ENCODE data around the gene CATSPER4.

Gene CATSPER4

GRCh38 chr1:26177182-26177684 is 13.2 kb upstream of the CATSPER4 start, which contains the start of gene CNKSR1:
Gene CNKSR1 (plus strand): TSS chr1:26177491. CDS start chr1:26177548, 57 bp downstream.
- DNase-seq (ENCODE audit: low spot score in 2 of 2) = no peak
- no peaks in the 10 kb centered on the region for H3K9me3 Mint-ChIP-seq
- H3K4me1 Mint-ChIP-seq = no peaks in the 10 kb centered on the region
- H3K36me3 Mint-ChIP-seq = no peaks in the 10 kb centered on the region
- no peak within 1 kb of the TSS for H3K4me3 Mint-ChIP-seq
- no peak for ATAC-seq
- H3K27ac Mint-ChIP-seq = peak within 1 kb of the TSS; percentile 34

GRCh38 chr1:26180010-26180506 is 10.3 kb upstream of the CATSPER4 start:
- Mint-ChIP-seq H3K9me3 (no peaks in the 10 kb centered on the region), H3K4me3 (no peak overlapping the region), H3K36me3 (no peaks in the 10 kb centered on the region), H3K27ac (no peak overlapping the region), H3K4me1 (no peaks in the 10 kb centered on the region)
- DNase-seq (ENCODE audit: low spot score in 2 of 2) (no peak), ATAC-seq (no peak)

- peak; percentile 81 for ATAC-seq
Measured at GRCh38 chr1:26181586-26182382, 8.6 kb upstream of the CATSPER4 start.

GRCh38 chr1:26182383-26182696 is 8.1 kb upstream of the CATSPER4 start:
- no peaks in the 10 kb centered on the region for H3K4me1 Mint-ChIP-seq
- H3K36me3 Mint-ChIP-seq = no peaks in the 10 kb centered on the region
- H3K4me3 Mint-ChIP-seq = no peak overlapping the region
- no peak overlapping the region for H3K27ac Mint-ChIP-seq
- no peaks in the 10 kb centered on the region for H3K9me3 Mint-ChIP-seq
- DNase-seq (ENCODE audit: low spot score in 2 of 2) = no peak
- ATAC-seq = no peak

More at GRCh38 chr1:26181586-26182382, 8.6 kb upstream of the CATSPER4 start:
- no peak overlapping the region for H3K27ac Mint-ChIP-seq
- no peaks in the 10 kb centered on the region for H3K9me3 Mint-ChIP-seq
- H3K36me3 Mint-ChIP-seq = no peaks in the 10 kb centered on the region
- no peak for DNase-seq (ENCODE audit: low spot score in 2 of 2)
- H3K4me1 Mint-ChIP-seq = no peaks in the 10 kb centered on the region
- H3K4me3 Mint-ChIP-seq = no peak overlapping the region

DNA sequence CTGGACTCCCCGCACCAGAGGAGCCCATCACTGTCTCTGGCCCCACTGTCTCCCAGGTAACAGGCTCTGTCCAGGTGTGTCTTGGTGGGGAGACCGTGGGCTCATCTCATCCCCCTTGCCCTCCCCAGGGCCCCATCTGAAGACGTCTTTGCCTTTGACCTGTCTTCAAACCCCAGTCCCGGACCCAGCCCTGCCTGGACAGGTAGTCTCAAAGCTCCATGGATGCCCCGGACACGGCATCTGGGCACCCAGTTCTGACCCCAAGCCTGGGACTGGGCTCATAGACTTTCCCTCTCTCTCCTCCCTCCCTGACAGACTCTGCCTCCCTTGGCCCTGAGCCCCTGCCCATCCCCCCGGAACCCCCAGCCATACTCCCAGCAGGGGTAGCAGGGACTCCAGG is 6.3 kb upstream of the CATSPER4 start:
- no peaks in the 10 kb centered on the region for H3K4me1 Mint-ChIP-seq
- no peaks in the 10 kb centered on the region for H3K36me3 Mint-ChIP-seq
- H3K27ac Mint-ChIP-seq = no peak overlapping the region

GRCh38 chr1:26184883-26185282 is 5.5 kb upstream of the CATSPER4 start:
- no peak for ATAC-seq
- H3K36me3 Mint-ChIP-seq = no peaks in the 10 kb centered on the region
- H3K9me3 Mint-ChIP-seq = no peaks in the 10 kb centered on the region
- no peaks in the 10 kb centered on the region for H3K4me1 Mint-ChIP-seq
- H3K4me3 Mint-ChIP-seq = no peak overlapping the region
- DNase-seq (ENCODE audit: low spot score in 2 of 2) = no peak
- no peak overlapping the region for H3K27ac Mint-ChIP-seq

More for the DNA sequence above, 6.3 kb upstream of the CATSPER4 start:
- H3K9me3 Mint-ChIP-seq = no peaks in the 10 kb centered on the region
- no peak for ATAC-seq
- no peak overlapping the region for H3K4me3 Mint-ChIP-seq
- DNase-seq (ENCODE audit: low spot score in 2 of 2) = no peak

DNA sequence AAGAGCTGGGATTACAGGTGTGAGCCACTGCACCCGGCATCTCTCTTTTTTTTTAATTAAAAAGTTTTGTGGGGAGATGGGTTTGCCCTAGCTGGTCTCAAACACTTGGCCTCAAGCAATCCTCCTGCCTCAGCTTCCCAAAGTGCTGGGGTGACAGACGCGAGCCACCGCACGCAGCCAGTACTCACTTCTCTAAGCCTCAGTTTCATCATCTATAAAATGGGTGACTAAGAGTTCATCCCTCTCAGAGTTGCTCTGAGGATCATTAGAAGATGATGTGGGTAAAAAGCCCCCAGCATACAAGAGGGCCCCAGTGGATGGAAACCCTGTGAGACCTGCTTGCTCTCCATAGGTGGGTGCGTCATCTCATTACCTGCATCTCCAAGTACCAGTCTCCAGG is 2.5 kb upstream of the CATSPER4 start:
- Mint-ChIP-seq H3K9me3 (no peaks in the 10 kb centered on the region), H3K36me3 (no peaks in the 10 kb centered on the region)

DNA sequence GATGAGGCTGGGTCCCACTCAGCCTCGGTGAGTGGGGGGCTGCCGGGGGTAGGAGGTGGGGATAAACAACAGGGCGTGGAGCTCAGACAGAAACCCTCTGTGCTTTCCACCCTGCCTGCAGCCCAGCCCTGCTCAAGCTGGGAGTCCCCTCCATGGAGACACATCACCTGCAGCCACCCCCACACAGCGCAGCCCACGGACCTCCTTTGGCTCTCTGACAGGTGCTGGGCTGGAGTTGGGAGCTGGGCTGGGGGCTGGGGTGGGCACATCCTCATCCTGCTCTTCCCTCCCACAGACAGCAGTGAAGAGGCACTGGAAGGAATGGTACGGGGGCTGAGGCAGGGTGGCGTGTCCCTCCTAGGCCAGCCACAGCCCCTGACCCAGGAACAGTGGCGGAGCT is 1.9 kb upstream of the CATSPER4 start:
- Mint-ChIP-seq H3K4me1 (peaks cover 7% of the 10 kb centered on the region), H3K27ac (no peak overlapping the region), H3K36me3 (no peaks in the 10 kb centered on the region), H3K9me3 (no peaks in the 10 kb centered on the region), H3K4me3 (no peak overlapping the region)
- ATAC-seq (no peak), DNase-seq (ENCODE audit: low spot score in 2 of 2) (no peak)

More for the DNA sequence above, 2.5 kb upstream of the CATSPER4 start:
- no peak for ATAC-seq
- DNase-seq (ENCODE audit: low spot score in 2 of 2) = no peak
- Mint-ChIP-seq H3K4me3 (no peak overlapping the region), H3K27ac (no peak overlapping the region), H3K4me1 (peaks cover 7% of the 10 kb centered on the region)

- no peak for ATAC-seq
- Mint-ChIP-seq H3K9me3 (no peaks in the 10 kb centered on the region), H3K27ac (peak overlapping the region; percentile 60), H3K4me1 (peaks cover 7% of the 10 kb centered on the region), H3K4me3 (no peak overlapping the region), H3K36me3 (no peaks in the 10 kb centered on the region)
- no peak for DNase-seq (ENCODE audit: low spot score in 2 of 2)
Measured at GRCh38 chr1:26189331-26189730, 1.1 kb upstream of the CATSPER4 start.

DNA sequence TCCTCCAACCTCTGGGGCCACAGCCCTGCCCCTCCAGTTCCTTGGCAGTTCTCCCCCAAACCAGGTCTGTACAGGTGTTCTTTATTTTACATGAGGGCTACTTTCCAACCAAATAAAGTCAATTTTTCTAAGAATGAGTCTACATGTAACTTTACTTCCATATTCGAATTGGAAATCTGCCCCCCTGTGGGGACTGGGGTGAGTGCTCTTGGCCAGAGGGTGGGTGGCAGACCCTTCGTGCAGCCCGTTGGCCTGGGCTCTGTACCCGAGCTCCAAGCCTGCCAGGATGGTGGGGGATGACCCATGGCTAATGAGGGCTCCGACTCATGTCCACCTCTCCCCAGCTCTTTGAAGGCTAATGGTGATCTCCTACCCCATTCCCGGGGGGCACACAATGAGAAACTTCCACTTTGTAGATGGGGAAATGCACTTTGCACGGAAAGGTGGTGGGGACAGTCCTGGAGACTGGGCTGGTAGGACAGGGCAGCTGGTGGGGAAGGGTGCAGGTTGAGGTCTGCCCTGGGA is 589 bp upstream of the CATSPER4 start:
- peak overlapping the region; percentile 60 for H3K27ac Mint-ChIP-seq
- no peak for ATAC-seq
- DNase-seq (ENCODE audit: low spot score in 2 of 2) = no peak
- H3K4me3 Mint-ChIP-seq = no peak overlapping the region
- no peaks in the 10 kb centered on the region for H3K36me3 Mint-ChIP-seq
- H3K4me1 Mint-ChIP-seq = peaks cover 7% of the 10 kb centered on the region
- H3K9me3 Mint-ChIP-seq = no peaks in the 10 kb centered on the region

DNA sequence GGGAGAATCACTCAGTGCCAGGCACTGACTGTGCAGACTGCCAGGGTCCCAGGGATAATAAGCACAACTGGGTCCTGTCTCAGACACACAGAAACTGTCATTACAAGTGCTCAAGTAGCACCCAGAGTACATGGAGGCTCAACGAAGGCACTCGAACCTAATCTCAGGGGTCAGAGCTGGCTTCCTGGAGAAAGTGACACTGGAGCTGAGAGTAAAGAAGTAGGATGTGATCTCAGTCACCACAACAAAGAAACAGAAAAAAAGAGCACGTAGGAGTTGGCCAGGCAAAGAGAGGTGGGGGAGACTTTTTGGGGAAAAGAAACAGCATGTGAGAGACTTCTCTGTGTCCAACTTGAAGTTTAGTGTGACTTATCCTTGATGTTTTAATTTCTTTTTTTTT is 1.3 kb downstream of the CATSPER4 start:
- Mint-ChIP-seq H3K36me3 (no peaks in the 10 kb centered on the region), H3K9me3 (no peaks in the 10 kb centered on the region), H3K4me3 (no peak overlapping the region), H3K4me1 (peaks cover 7% of the 10 kb centered on the region), H3K27ac (no peak overlapping the region)
- DNase-seq (ENCODE audit: low spot score in 2 of 2) (no peak), ATAC-seq (no peak)

- H3K9me3 Mint-ChIP-seq = no peaks in the 10 kb centered on the region
- no peak overlapping the region for H3K27ac Mint-ChIP-seq
- H3K36me3 Mint-ChIP-seq = no peaks in the 10 kb centered on the region
- H3K4me3 Mint-ChIP-seq = no peak overlapping the region
- ATAC-seq = no peak
- no peak for DNase-seq (ENCODE audit: low spot score in 2 of 2)
- peaks cover 8% of the 10 kb centered on the region for H3K4me1 Mint-ChIP-seq
Measured at GRCh38 chr1:26195805-26196204, 5.4 kb downstream of the CATSPER4 start.

DNA sequence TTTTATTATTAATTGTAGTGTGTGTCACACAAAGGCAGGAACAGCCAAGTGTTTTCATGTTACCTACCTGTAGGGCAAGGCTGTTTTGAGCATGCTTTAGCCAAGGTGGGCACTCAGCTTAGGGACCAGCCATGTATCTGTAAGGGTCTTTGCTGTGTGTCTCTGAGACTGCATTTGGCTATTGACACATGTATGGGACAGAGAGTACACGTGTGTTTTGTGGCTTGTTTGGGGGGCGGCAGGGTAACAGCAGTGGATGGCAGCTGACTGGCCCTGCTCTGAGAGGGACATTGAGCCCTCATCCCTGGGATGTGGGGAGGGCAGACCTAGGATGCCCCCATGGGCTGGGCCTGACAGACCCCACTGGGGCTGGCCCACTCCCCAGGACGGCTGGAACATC is 6.9 kb downstream of the CATSPER4 start:
- ATAC-seq = no peak
- peaks cover 16% of the 10 kb centered on the region for H3K4me1 Mint-ChIP-seq
- no peak overlapping the region for H3K4me3 Mint-ChIP-seq
- DNase-seq (ENCODE audit: low spot score in 2 of 2) = no peak
- H3K36me3 Mint-ChIP-seq = no peaks in the 10 kb centered on the region
- no peak overlapping the region for H3K27ac Mint-ChIP-seq
- H3K9me3 Mint-ChIP-seq = no peaks in the 10 kb centered on the region

GRCh38 chr1:26197813-26198212 is 7.4 kb downstream of the CATSPER4 start:
- Mint-ChIP-seq H3K9me3 (no peaks in the 10 kb centered on the region), H3K4me1 (peaks cover 20% of the 10 kb centered on the region), H3K27ac (no peak overlapping the region), H3K4me3 (no peak overlapping the region), H3K36me3 (no peaks in the 10 kb centered on the region)
- ATAC-seq (no peak), DNase-seq (ENCODE audit: low spot score in 2 of 2) (no peak)

- Mint-ChIP-seq H3K9me3 (no peaks in the 10 kb centered on the region), H3K4me1 (peaks cover 20% of the 10 kb centered on the region), H3K4me3 (no peak overlapping the region), H3K27ac (no peak overlapping the region), H3K36me3 (no peaks in the 10 kb centered on the region)
- DNase-seq (ENCODE audit: low spot score in 2 of 2) (no peak), ATAC-seq (no peak)
Measured at GRCh38 chr1:26200413-26200812, 10.0 kb downstream of the CATSPER4 start.

Data from stimulated activated effector memory CD8-positive, alpha-beta T cell treated with anti-CD3 and anti-CD28 coated beads, Interleukin-12 subunit alpha, Interleukin-12 subunit beta, amount 100 ng/mL, for 72 hours (primary cell).